Activated CD8-positive, alpha-beta T cell treated with anti-CD3 and anti-CD28 coated beads for 36 hours (primary cell): ENCODE data around the gene KIAA1191. TPM values are rescaled to one million over a fixed set of nuclear protein-coding genes. Genes with fewer than 3 reads are reported as not detected.

ENCODE experiments used
- ATAC-seq: fragments of 200-7000 bp; cut with Tn5 transposase; one replicate; pipeline ENCODE4 v1.10.0; 2021; ENCODE audit warnings: mild to moderate bottlenecking, moderate library complexity
- CTCF ChIA-PET: fragments of 350-600 bp; sonication (Branson Sonifier 250); formaldehyde crosslinking; loops from one replicate; lab custom pipeline; 2021; ENCODE audit warnings: antibody characterized with exemption; lab: Charles Lee
- POLR2A ChIA-PET: fragments of 350-600 bp; sonication (Branson Sonifier 250); formaldehyde crosslinking; loops from one replicate; lab custom pipeline; 2021; ENCODE audit warnings: antibody characterized with exemption; lab: Charles Lee
- DNase-seq: peaks from one replicate; pipeline ENCODE4 v3.0.0-alpha.2; 2020
- H3K27ac Mint-ChIP-seq: one replicate; pipeline ENCODE4 v1.8.0; 2021; ENCODE audit warnings: mild to moderate bottlenecking, mixed read lengths
- H3K27me3 Mint-ChIP-seq: one replicate; pipeline ENCODE4 v1.8.0; 2021; ENCODE audit warnings: mixed read lengths
- H3K36me3 Mint-ChIP-seq: one replicate; pipeline ENCODE4 v1.8.0; 2021; ENCODE audit warnings: low read depth, mixed read lengths
- H3K4me1 Mint-ChIP-seq: one replicate; pipeline ENCODE4 v1.8.0; 2021; ENCODE audit warnings: low read depth, mixed read lengths
- H3K4me3 Mint-ChIP-seq: one replicate; pipeline ENCODE4 v1.8.0; 2021; ENCODE audit warnings: mild to moderate bottlenecking, moderate library complexity, mixed read lengths
- H3K9me3 Mint-ChIP-seq: one replicate; pipeline ENCODE4 v1.8.0; 2021; ENCODE audit warnings: mixed read lengths
- CTCF ChIP-seq: fragments of 200-600 bp; IDR thresholded peaks from one replicate; pipeline ENCODE4 v1.8.0; 2022; ENCODE audit warnings: antibody characterized with exemption, mild to moderate bottlenecking
- intact Hi-C: fragments of 100-400 bp; cut with micrococcal nuclease; formaldehyde crosslinking; loops from one replicate; pipeline ENCODE4 v1.10.0; 2022
- total RNA-seq, 2 experiments: library from RNA; stranded (reverse); gene quantifications; one replicate each; pipeline ENCODE4 v1.2.3, GENCODE V29; 2021

KIAA1191 gene
- total RNA-seq, 2 experiments from 2014 or later, result 39.4 to 40.8 TPM

GRCh38 chr5:176407456-176408251 is 46.1 kb upstream of the KIAA1191 start:
- TF ChIP-seq CTCF, result no peak
- H3K4me1 Mint-ChIP-seq, result peaks cover 11% of the 10 kb centered on the region
- ChIA-PET POLR2A (interaction anchor here (2.0 kb wide), 1 partner anchor 8 kb away, joined by 6 read pairs; no protein-coding TSS in a partner anchor), CTCF (interaction anchor here (1.0 to 1.6 kb wide), 2 partner anchors 9 to 40 kb away, joined by 3 to 8 read pairs; partner anchors contain the start of gene CLTB)
- H3K27me3 Mint-ChIP-seq, result no peaks in the 10 kb centered on the region
- no peak for DNase-seq
- H3K4me3 Mint-ChIP-seq, result no peak overlapping the region
- no peak overlapping the region for H3K27ac Mint-ChIP-seq
- no peak for ATAC-seq
- H3K9me3 Mint-ChIP-seq, result no peaks in the 10 kb centered on the region
- intact Hi-C loops, result no loop called here
- peaks cover 7% of the 10 kb centered on the region for H3K36me3 Mint-ChIP-seq

- peaks cover 7% of the 10 kb centered on the region for H3K36me3 Mint-ChIP-seq
- no peaks in the 10 kb centered on the region for H3K27me3 Mint-ChIP-seq
- H3K4me1 Mint-ChIP-seq, result peaks cover 5% of the 10 kb centered on the region
- no peak overlapping the region for H3K4me3 Mint-ChIP-seq
- ATAC-seq (no peak), DNase-seq (no peak)
- ChIA-PET CTCF (interaction anchor here (1.6 kb wide), 1 partner anchor 10 kb away, joined by 8 read pairs; the partner anchor contains the start of gene CLTB), POLR2A (interaction anchor here (1.2 to 2.0 kb wide), 2 partner anchors 9 kb away, joined by 4 to 6 read pairs; no protein-coding TSS in a partner anchor)
- no peak for TF ChIP-seq CTCF
- intact Hi-C loops, result no loop called here
- H3K27ac Mint-ChIP-seq, result no peak overlapping the region
- H3K9me3 Mint-ChIP-seq, result no peaks in the 10 kb centered on the region
Measured at GRCh38 chr5:176406436-176407052, 45.0 kb upstream of the KIAA1191 start.

GRCh38 chr5:176405656-176406435 is 44.3 kb upstream of the KIAA1191 start:
- ATAC-seq (no peak), DNase-seq (no peak)
- Mint-ChIP-seq H3K4me3 (no peak overlapping the region), H3K4me1 (no peaks in the 10 kb centered on the region), H3K27ac (no peak overlapping the region), H3K9me3 (no peaks in the 10 kb centered on the region), H3K27me3 (no peaks in the 10 kb centered on the region), H3K36me3 (peaks cover 7% of the 10 kb centered on the region)
- no peak for TF ChIP-seq CTCF
- ChIA-PET POLR2A (interaction anchor here (0.5 to 2.0 kb wide), 3 partner anchors 9 to 1949 kb away, joined by 4 to 6 read pairs (median 4); no protein-coding TSS in a partner anchor), CTCF (no interaction called here)
- intact Hi-C loops, result no loop called here

GRCh38 chr5:176401281-176402205 is 40.0 kb upstream of the KIAA1191 start:
- POLR2A ChIA-PET, result no interaction called here
- Mint-ChIP-seq H3K27me3 (no peaks in the 10 kb centered on the region), H3K4me1 (no peaks in the 10 kb centered on the region), H3K4me3 (no peak overlapping the region), H3K36me3 (peaks cover 3% of the 10 kb centered on the region), H3K27ac (no peak overlapping the region), H3K9me3 (no peaks in the 10 kb centered on the region)
- TF ChIP-seq CTCF, result no peak
- intact Hi-C loops, result no loop called here
- CTCF ChIA-PET, result no interaction called here
- no peak for ATAC-seq
- no peak for DNase-seq
